ENCODE results near the gene RGS6.

Gene RGS6

DNA sequence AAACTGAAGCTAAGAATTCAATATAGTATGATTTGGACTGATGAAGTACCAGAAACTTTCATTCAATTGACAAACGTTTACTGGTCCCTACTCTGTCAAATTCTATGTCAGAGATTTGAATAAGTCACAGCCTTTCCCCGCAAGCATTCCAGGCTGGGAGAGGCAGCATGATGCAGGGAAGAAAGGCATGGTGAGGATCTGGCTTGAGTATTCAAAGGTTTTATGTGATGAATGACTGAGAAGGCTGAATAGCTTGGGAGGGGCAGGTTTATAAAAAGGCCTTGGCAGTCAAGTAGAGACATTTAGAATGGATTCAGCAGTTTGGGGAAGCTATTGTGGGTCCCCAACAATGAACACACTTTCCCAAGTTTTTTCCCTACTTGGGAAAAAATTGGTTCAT is 529.8 kb downstream of the RGS6 start:
- Histone ChIP-seq H4K91ac (ENCODE audit: low read length) (no peak overlapping the region), H3K9me3 (ENCODE audit: control insufficient read depth, low read length) (peaks cover 12% of the 10 kb centered on the region), H3K79me1 (replicated peaks; ENCODE audit: low read length, poor library complexity, severe bottlenecking) (no peaks in the 10 kb centered on the region), H3K14ac (ENCODE audit: low read length in 2 of 2) (no peak overlapping the region), H3K4ac (ENCODE audit: low read depth in 1 of 2, low read length in 2 of 2) (no peak overlapping the region), H3K4me1 (ENCODE audit: control insufficient read depth, insufficient read depth, low read depth, low read length) (peaks cover 4% of the 10 kb centered on the region), H3K9ac (ENCODE audit: low read length) (no peak overlapping the region), H2BK15ac (ENCODE audit: low read depth, poor library complexity, severe bottlenecking) (no peak overlapping the region), H4K8ac (ENCODE audit: low read length) (no peak overlapping the region), H2BK12ac (ENCODE audit: low read length in 2 of 2) (no peak overlapping the region), H3K27me3 (ENCODE audit: control insufficient read depth in 1 of 2, insufficient read depth in 1 of 2, low read length in 2 of 2) (peaks cover 24 to 27% of the 10 kb centered on the region in 2 experiments), H2BK120ac (ENCODE audit: low read depth, low read length) (no peak overlapping the region), H2AK5ac (ENCODE audit: low read length, severe bottlenecking) (no peak overlapping the region), H3K36me3 (ENCODE audit: control insufficient read depth in 1 of 2, insufficient read depth in 2 of 2, low read depth in 1 of 2, low read length in 2 of 2) (no peaks in the 10 kb centered on the region), H2BK5ac (ENCODE audit: low read depth, low read length, poor library complexity, severe bottlenecking) (no peak overlapping the region), H3K23ac (ENCODE audit: low read length in 2 of 2) (no peak overlapping the region), H3K18ac (ENCODE audit: low read depth in 1 of 2, low read length in 2 of 2) (no peak overlapping the region), H2AFZ (ENCODE audit: low read depth, low read length) (no peak overlapping the region), H3K4me2 (ENCODE audit: low read length, poor library complexity, severe bottlenecking) (no peak overlapping the region), H3K27ac (ENCODE audit: low read length, poor library complexity, severe bottlenecking) (no peak overlapping the region), H3K4me3 (ENCODE audit: insufficient read depth in 1 of 2, low read depth in 1 of 2, low read length in 2 of 2) (no peak overlapping the region)
- WGBS = 90% methylated on average over 2 of the region's 2 CpGs
- DNase-seq = no peak

DNA sequence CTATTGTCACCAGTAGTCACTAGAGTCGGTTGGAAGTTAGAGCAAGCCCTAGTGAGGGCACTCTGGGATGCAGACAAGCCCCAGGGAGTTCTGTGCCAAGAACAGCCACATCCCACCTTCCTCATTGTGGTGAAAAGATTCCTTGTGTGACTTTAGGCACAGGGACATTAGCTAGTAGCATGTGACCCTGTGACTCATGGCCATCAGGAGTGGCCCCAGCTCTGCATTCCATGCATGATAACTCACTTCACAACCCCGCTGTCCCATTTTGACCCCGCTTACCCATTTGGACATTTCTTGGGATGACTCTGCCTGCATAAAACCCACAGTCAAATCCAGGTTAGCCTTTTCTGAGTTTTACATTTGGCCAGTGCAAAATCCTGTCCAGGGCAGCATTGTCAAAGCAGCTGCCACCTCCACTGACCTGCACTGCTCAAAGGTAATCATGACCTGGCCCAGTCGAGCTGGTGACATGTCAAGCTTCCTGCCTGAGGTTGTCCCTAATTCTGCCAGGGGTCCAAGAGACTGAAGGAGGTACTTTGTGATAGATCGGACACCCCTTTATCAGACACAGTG is 531.1 kb downstream of the RGS6 start:
- Histone ChIP-seq H2BK15ac (ENCODE audit: low read depth, poor library complexity, severe bottlenecking) (no peak overlapping the region), H3K4ac (ENCODE audit: low read depth in 1 of 2, low read length in 2 of 2) (no peak overlapping the region), H3K18ac (ENCODE audit: low read depth in 1 of 2, low read length in 2 of 2) (no peak overlapping the region), H3K14ac (ENCODE audit: low read length in 2 of 2) (no peak overlapping the region), H3K79me1 (replicated peaks; ENCODE audit: low read length, poor library complexity, severe bottlenecking) (no peaks in the 10 kb centered on the region), H3K9me3 (ENCODE audit: control insufficient read depth, low read length) (peaks cover 12% of the 10 kb centered on the region), H2BK5ac (ENCODE audit: low read depth, low read length, poor library complexity, severe bottlenecking) (no peak overlapping the region), H4K91ac (ENCODE audit: low read length) (no peak overlapping the region), H3K23ac (ENCODE audit: low read length in 2 of 2) (no peak overlapping the region), H3K27me3 (ENCODE audit: control insufficient read depth in 1 of 2, insufficient read depth in 1 of 2, low read length in 2 of 2) (peaks cover 20 to 21% of the 10 kb centered on the region in 2 experiments), H3K36me3 (ENCODE audit: control insufficient read depth in 1 of 2, insufficient read depth in 2 of 2, low read depth in 1 of 2, low read length in 2 of 2) (no peaks in the 10 kb centered on the region), H3K9ac (ENCODE audit: low read length) (no peak overlapping the region), H2AFZ (ENCODE audit: low read depth, low read length) (no peak overlapping the region), H3K27ac (ENCODE audit: low read length, poor library complexity, severe bottlenecking) (no peak overlapping the region), H2BK120ac (ENCODE audit: low read depth, low read length) (no peak overlapping the region), H2BK12ac (ENCODE audit: low read length in 2 of 2) (no peak overlapping the region), H3K4me2 (ENCODE audit: low read length, poor library complexity, severe bottlenecking) (no peak overlapping the region), H3K4me3 (ENCODE audit: insufficient read depth in 1 of 2, low read depth in 1 of 2, low read length in 2 of 2) (no peak overlapping the region), H3K4me1 (ENCODE audit: control insufficient read depth, insufficient read depth, low read depth, low read length) (peaks cover 4% of the 10 kb centered on the region), H2AK5ac (ENCODE audit: low read length, severe bottlenecking) (no peak overlapping the region), H4K8ac (ENCODE audit: low read length) (no peak overlapping the region)
- 60% methylated on average over 4 of the region's 5 CpGs for WGBS
- peak; percentile 16 for DNase-seq

DNA sequence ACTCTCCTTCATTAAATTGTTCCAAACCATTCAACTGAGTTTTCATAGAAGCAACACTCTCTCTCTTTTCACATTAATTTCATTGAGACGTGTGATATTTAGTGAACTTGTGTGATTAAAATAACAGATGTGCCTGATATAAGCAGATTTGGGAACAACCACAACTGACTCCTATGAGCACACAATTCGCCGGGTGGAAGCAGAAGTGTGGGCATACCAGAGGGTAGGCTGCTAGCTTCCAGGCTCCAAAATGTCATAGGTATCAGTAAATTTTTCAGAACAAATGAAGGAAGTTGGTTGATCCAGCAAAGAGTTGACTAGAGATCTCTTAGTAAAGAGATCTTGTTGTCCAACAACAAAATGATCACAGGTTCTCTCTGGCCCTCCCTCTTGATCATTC is 532.0 kb downstream of the RGS6 start:
- Histone ChIP-seq H4K8ac (ENCODE audit: low read length) (no peak overlapping the region), H2BK120ac (ENCODE audit: low read depth, low read length) (no peak overlapping the region), H4K91ac (ENCODE audit: low read length) (no peak overlapping the region), H3K4me1 (ENCODE audit: control insufficient read depth, insufficient read depth, low read depth, low read length) (peaks cover 4% of the 10 kb centered on the region), H3K9ac (ENCODE audit: low read length) (no peak overlapping the region), H2AFZ (ENCODE audit: low read depth, low read length) (no peak overlapping the region), H3K9me3 (ENCODE audit: control insufficient read depth, low read length) (peaks cover 12% of the 10 kb centered on the region), H2BK12ac (ENCODE audit: low read length in 2 of 2) (no peak overlapping the region), H3K27ac (ENCODE audit: low read length, poor library complexity, severe bottlenecking) (no peak overlapping the region), H2BK15ac (ENCODE audit: low read depth, poor library complexity, severe bottlenecking) (no peak overlapping the region), H3K23ac (ENCODE audit: low read length in 2 of 2) (no peak overlapping the region), H3K14ac (ENCODE audit: low read length in 2 of 2) (no peak overlapping the region), H3K18ac (ENCODE audit: low read depth in 1 of 2, low read length in 2 of 2) (no peak overlapping the region), H3K4ac (ENCODE audit: low read depth in 1 of 2, low read length in 2 of 2) (no peak overlapping the region), H2BK5ac (ENCODE audit: low read depth, low read length, poor library complexity, severe bottlenecking) (no peak overlapping the region), H2AK5ac (ENCODE audit: low read length, severe bottlenecking) (no peak overlapping the region), H3K79me1 (replicated peaks; ENCODE audit: low read length, poor library complexity, severe bottlenecking) (no peaks in the 10 kb centered on the region), H3K4me3 (ENCODE audit: insufficient read depth in 1 of 2, low read depth in 1 of 2, low read length in 2 of 2) (no peak overlapping the region), H3K4me2 (ENCODE audit: low read length, poor library complexity, severe bottlenecking) (no peak overlapping the region), H3K27me3 (ENCODE audit: control insufficient read depth in 1 of 2, insufficient read depth in 1 of 2, low read length in 2 of 2) (peaks cover 12 to 15% of the 10 kb centered on the region in 2 experiments), H3K36me3 (ENCODE audit: control insufficient read depth in 1 of 2, insufficient read depth in 2 of 2, low read depth in 1 of 2, low read length in 2 of 2) (no peaks in the 10 kb centered on the region)
- 92% methylated on average over 3 of the region's 3 CpGs for WGBS
- no peak for DNase-seq

DNA sequence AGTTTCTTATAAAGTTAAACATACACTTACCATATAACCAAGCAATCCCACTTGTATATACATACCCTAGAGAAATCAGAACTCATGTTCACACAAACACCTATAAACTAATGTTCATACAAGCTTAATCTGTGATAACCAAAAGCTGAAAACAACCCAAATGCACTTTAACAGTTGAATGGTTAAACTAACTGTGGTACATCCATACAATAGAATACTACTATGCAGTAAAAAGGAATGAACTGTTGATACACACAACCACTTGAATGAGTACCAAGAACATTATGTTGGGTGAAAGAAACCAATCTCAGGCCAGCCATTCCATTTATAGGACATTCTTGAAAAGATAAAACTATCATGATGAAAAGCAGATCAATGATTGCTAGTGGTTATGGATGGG is 534.1 kb downstream of the RGS6 start:
- Histone ChIP-seq H2BK5ac (ENCODE audit: low read depth, low read length, poor library complexity, severe bottlenecking) (no peak overlapping the region), H4K91ac (ENCODE audit: low read length) (no peak overlapping the region), H3K9me3 (ENCODE audit: control insufficient read depth, low read length) (peaks cover 12% of the 10 kb centered on the region), H3K4me3 (ENCODE audit: insufficient read depth in 1 of 2, low read depth in 1 of 2, low read length in 2 of 2) (no peak overlapping the region), H3K4me1 (ENCODE audit: control insufficient read depth, insufficient read depth, low read depth, low read length) (peaks cover 4% of the 10 kb centered on the region), H3K18ac (ENCODE audit: low read depth in 1 of 2, low read length in 2 of 2) (no peak overlapping the region), H3K9ac (ENCODE audit: low read length) (no peak overlapping the region), H3K79me1 (replicated peaks; ENCODE audit: low read length, poor library complexity, severe bottlenecking) (no peaks in the 10 kb centered on the region), H2BK120ac (ENCODE audit: low read depth, low read length) (no peak overlapping the region), H2AFZ (ENCODE audit: low read depth, low read length) (no peak overlapping the region), H3K23ac (ENCODE audit: low read length in 2 of 2) (no peak overlapping the region), H3K14ac (ENCODE audit: low read length in 2 of 2) (no peak overlapping the region), H2BK15ac (ENCODE audit: low read depth, poor library complexity, severe bottlenecking) (no peak overlapping the region), H3K4me2 (ENCODE audit: low read length, poor library complexity, severe bottlenecking) (no peak overlapping the region), H2AK5ac (ENCODE audit: low read length, severe bottlenecking) (no peak overlapping the region), H3K27me3 (ENCODE audit: control insufficient read depth in 1 of 2, insufficient read depth in 1 of 2, low read length in 2 of 2) (peaks cover 6% of the 10 kb centered on the region in 2 experiments), H3K4ac (ENCODE audit: low read depth in 1 of 2, low read length in 2 of 2) (no peak overlapping the region), H3K27ac (ENCODE audit: low read length, poor library complexity, severe bottlenecking) (no peak overlapping the region), H2BK12ac (ENCODE audit: low read length in 2 of 2) (no peak overlapping the region), H4K8ac (ENCODE audit: low read length) (no peak overlapping the region), H3K36me3 (ENCODE audit: control insufficient read depth in 1 of 2, insufficient read depth in 2 of 2, low read depth in 1 of 2, low read length in 2 of 2) (no peaks in the 10 kb centered on the region)
- no peak for DNase-seq
